Stimulated activated CD4-positive, alpha-beta T cell treated with anti-CD3 and anti-CD28 coated beads, Interleukin-2, amount 100 ng/mL, for 48 hours (primary cell): Measurements from ENCODE around the gene AXL.
"Not testable (repeated sequence)": the region's sequence is repeated elsewhere in the genome, so short reads cannot be mapped to it uniquely, and the experiment has no call there.

Experiments
- DNase-seq, 2 donors: peaks; one replicate each; pipeline ENCODE4 v3.0.0-alpha.2; 2020

AXL gene

DNA sequence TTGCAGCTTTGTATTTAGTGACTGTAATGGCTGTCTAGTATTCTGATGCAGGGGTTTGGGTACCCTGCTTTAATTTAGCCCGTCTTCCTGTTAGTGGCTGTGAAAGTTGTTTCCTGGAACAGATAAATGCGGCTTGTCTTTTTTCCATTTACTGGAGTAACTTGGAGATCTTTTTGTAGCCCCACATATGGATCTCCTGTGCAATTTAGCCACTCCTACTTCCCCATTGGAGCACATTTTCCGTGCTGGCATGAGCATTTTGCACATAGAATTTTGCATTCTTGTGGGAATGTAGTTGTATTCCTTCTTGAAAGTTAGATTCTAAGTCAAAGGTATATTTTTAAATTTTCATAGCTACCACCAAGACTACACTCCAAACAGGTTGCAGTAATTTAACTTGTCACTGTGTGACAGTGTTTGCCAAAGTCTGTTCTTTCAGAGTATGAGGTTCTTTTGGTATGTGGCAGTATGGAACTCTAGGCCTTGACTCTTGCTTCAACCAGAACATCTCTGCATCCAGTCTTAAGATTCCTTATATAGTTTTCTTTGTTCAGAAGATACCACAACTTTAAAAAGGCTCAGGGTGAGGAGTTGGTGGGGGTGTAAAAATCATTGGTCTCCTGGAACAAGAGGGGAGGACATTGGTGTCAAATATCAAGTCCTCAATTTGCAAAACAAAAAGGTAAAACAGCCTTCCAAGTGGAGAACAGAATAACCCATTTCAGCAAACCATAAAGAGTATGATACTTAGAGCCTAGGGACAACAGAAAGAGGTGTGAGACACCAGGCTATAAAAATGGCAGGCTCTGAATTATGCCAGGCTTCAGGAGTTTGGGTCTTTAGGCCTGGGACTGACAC lies 69.9 kb downstream of the AXL start:
- no peak for DNase-seq

DNA sequence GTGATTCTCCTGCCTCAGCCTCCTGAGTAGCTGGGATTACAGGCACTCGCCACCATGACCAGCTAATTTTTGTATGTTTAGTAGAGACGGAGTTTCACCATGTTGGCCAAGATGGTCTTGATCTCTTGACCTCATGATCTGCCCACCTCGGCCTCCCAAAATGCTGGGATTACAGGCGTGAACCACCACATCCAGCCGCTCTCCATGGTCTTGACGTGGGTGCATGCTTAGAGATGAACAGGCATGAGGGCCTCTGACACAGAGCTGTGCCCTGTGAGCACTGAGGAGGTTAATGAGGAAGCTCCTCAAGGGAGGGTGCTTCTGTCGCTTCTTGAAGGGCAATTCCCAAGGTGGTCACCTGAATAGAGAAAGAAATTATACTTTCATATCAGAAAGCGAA lies 70.8 kb downstream of the AXL start:
- not testable (repeated sequence) for DNase-seq

DNA sequence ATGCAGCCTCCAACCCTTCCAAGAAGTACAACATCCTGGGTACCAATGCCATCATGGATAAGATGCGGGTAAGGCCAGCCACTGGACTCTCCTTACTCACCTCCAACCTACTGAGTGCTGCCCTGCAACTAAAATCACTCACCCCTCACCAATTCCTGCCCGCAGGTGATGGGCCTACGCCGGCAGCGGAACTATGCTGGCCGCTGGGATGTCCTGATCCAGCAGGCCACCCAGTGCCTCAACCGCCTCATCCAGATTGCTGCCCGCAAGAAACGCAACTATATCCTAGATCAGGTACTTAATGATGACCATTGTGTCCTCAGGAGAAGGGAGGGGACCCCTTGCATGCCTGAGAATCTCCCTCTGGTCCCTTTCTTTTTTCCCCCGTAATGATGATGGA lies 75.4 kb downstream of the AXL start:
- no peak for DNase-seq

DNA sequence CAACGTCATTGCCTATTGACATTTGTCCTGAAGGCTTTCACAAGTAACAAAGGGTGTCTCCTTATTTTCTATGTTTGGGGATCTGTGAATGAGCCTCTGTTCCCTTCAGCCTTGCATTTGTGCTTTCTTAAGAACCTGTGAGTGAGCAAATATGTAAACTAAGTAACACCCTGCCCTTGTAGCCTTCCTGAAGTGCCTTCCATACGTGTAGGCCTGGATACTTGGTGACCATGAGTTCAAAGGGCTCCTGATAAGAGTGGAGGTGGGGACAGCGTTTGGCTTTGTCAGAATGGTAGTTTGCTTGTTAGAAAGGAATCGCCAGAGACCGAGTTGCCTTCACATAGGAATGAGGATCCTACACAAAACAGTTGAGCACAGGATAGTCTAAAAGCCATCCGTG lies 76.5 kb downstream of the AXL start:
- DNase-seq: no peak

DNA sequence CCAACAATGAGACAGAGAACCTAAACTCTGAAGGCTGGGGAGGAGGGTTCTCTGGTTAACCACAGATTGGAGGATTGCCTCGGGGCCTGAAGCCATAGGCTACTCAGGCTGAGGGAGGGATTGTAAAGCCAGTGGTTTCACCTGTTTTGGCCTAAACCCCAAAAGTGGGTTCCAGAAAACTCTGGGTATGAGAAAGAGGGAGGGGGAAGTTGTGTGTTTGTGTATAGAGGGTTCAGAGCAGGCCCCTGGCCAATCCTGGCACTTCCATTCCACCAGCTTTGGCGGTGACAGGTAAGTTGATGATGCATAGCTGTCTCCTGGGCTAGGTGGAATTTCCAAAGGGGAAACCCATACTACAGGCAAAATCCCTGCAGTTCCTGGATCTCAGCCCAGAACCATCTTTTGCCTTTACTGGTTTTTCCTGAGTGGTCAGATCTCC lies 77.4 kb downstream of the AXL start:
- no peak for DNase-seq

DNA sequence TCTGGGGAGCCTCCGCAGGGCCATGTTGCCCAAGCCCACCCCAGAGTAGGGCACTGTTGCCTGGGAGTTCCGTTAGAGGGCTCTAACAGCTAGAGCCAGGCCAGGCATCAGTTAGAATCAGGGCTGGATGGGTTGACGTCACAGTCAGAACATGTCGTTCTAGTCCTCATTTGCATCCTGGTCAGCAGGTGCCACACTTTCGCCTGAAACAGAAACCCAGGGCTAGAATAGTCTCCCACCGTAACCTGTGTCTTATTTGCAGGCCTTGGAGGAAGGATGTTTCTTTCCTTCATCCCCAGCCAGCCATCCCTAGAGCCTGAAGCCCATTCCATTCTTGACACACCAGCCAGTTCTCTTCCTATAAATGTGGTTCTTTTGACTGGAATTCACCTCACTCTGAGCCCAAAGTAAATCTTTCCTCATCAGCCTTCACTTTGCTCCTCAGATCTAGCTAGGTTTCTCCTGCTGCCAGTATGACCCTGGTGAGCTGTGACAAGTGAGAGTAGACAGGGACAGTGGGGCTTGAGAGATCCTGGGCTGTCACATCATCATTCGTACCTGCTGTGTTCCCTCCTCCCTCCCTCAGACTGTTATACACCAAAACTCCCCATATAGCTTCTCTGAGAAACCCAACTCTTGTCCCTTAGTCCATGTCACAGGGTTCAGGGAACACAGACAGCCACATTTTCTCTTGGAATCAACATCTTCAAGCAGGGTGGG lies 78.8 kb downstream of the AXL start:
- no peak for DNase-seq

DNA sequence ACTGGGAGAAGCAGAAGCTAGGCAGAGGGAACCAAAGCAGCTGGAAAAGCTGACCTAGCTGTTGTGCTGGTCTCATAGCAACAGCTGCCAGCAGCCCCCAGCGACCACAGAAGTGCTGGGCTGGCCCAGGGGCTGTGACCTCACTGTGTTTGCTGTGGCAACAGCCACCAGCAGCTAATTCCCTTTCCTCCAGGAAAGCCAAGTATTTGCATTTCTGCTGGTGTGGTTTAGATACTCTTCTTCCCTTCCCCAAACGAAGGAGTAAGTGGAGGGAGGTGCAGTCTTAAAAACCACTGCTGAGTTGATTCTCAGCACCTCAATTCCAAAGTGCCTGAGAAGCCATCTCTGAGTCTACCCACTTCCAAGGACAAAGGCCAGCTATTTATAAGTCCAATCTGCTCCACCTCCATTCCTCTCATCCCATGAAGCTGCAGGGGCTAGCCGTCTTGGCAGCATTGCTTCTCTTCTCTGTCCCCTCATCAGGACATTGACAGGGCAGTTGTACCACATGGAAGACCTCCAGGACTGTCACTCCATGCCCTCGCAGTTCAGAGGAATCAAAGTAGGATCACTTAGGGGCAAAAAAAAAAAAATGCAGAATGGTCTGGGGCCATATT lies 79.4 kb downstream of the AXL start:
- DNase-seq: no peak

DNA sequence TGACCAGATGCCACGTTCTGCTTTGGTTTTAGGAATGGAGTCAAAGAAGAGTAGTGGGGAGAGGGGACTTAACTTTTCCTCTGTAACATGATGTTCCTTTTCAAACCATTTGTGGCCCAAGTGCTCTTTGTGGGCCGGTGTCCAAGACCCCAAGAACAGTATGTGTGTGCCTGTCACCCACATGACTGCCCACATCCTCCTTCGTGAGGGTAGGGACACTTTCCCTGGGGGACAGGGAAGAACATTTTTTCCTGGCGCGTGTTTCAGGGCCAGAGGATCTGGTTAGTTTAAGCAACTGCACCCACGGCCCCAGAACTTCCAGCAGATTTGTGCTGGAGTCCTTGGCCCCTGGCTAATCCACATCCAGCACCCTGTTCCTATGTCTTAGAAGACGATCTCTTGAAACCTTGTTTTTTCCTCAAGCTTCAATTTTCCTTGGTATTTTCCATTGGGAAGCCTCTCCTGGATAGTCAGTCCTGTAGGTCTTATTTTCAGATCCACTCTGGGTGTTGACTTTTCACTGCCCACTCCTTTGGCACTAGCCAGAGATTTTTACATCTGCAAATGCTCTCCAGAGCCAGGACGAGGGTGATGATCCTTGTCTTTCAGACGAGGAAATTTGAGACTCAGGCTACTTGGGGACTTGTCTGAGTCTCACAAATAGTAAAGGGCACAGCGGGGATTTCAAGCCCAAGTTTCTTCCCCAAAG lies 80.2 kb downstream of the AXL start:
- no peak for DNase-seq

DNA sequence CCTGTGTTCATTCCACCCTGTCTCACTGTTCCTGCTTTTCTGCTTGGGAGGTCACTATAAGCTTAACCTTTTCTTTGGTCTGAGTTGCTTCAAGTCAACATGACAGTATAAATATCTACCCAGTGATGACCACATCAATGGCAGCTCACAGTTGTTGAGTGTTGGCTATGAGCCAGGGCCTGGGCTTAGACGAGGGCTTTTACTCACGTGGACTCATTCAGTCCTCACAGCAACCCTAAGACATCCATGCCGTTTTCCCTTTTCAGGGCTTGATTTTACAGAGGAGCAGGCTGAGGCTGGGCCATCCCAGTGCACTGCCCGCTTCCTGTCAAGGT lies 80.7 kb downstream of the AXL start:
- no peak for DNase-seq

DNA sequence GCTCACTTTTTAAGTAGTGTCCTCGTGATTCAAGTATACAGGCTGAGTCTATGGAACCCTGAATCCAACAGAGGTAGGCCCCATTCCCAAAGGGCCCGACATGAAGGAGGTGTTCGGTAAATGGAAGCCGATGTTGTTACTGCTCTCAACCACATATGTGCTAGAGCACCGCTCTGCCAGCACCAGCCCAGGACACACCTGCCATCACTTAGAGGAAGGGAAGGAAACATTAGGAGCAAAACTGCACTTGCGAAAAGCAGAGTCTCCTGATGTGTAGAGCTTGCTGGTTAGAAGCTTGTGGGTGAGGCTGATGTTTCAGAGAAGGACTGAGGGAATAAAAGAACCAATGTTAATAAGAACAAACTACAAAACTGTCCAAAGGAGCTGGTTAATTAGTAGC lies 81.5 kb downstream of the AXL start:
- DNase-seq: no peak

DNA sequence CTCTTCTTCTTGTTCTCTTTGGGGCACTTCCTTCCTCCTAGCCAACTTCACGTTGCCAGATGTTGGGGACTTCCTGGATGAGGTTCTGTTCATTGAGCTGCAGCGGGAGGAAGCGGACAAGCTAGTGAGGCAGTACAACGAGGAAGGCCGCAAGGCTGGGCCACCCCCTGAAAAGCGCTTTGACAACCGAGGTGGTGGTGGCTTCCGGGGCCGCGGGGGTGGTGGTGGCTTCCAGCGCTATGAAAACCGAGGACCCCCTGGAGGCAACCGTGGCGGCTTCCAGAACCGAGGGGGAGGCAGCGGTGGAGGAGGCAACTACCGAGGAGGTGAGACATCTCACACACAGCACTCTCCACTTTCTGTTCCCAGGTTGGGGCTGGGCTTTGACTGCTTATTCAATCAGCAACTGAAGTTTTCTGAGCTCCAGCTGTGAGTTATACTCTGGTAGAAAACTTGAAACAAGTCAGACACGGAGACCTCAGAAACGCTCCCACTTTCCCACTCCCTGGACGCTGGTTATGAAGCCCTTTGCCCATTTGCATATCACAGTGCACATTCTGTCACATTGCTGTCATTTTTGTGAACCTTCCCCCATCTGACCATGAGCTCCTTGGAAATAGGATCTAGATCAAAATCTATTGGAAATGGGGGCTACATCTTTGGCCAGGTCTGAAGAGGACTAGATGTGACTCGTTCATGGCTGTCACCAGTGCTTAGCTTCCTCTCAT lies 83.8 kb downstream of the AXL start:
- DNase-seq: peak in 1 of 2 donors; percentile 56

DNA sequence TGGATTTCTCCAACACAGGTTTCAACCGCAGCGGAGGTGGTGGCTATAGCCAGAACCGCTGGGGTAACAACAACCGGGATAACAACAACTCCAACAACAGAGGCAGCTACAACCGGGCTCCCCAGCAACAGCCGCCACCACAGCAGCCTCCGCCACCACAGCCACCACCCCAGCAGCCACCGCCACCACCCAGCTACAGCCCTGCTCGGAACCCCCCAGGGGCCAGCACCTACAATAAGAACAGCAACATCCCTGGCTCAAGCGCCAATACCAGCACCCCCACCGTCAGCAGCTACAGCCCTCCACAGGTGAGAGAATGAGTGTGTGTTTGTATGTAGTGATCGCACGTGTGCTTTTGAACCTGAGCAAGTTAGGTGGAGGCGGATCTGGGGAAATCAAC lies 84.9 kb downstream of the AXL start:
- no peak for DNase-seq

DNA sequence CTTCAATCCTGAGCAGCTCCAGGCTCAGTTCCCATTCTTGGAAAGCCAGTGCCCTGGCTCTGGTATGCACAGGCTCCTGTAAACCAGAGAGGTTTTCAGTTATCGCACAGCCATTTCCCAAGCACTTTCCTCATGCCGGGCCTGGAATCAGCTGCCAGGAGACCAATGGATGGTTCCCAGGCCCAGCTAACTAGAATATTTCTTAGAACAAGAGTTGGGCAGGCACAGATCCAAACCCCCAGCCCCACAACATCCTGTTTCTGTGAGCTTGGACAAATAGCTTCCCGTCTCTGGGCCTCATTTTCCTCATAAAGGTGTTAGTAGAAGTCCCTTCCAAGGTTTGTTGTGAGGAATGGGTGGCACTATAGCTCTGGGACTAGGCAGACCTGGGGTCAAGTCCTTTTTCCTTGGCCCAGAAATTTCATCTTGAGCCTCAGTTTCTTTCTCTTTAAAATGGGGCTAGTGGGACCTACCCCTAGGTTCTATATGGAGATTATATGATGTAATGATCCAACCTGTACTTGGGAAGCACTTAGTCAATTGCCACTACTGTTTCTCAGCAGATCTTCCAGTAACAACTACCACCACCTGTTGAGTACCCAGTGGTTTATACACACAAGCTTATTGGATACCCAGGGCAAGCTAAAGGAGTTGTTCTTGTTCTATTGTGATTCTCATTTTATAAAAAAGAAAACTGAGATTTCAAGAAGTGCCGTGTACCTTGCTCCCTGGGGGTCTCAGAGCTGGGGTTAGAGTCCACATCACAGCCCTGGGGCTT lies 85.9 kb downstream of the AXL start:
- DNase-seq: no peak

DNA sequence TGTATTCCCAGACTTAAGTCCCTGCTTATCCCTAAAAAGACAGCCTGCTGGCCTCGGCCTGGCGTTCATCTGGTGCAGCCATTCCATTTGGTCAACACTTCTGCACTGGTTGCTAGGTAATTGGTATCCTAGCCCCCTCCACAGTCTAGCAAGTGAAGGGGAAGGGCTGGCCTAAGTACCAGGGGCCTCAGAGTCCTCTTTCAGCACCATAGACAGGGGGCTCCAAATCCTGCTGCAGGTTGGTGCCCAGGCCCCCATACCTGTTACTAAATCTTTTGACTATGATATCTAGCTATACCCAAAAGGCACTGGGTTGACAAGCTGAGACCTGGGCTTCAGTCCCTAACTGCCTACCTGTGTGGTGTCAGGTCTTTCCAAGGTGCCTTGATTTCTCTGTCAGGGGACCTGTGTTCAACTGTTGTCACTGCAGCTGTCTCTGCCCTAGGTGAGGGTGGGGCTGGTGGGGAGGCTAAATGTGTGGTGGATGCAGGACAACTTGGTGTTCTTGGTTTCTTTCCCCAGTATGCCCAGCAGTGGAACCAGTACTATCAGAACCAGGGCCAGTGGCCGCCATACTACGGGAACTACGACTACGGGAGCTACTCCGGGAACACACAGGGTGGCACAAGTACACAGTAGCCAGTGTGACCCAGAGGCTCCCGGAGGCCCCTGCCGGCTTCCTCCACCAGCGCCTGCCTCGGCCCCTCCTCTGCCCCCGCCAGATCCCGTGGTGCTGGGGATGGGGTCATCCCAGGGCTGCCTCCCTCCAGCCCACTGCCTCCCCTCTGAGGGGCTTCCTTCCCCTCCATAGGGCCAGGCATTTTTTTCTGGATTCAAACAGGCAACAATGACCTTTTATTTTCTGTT lies 87.1 kb downstream of the AXL start:
- no peak for DNase-seq

DNA sequence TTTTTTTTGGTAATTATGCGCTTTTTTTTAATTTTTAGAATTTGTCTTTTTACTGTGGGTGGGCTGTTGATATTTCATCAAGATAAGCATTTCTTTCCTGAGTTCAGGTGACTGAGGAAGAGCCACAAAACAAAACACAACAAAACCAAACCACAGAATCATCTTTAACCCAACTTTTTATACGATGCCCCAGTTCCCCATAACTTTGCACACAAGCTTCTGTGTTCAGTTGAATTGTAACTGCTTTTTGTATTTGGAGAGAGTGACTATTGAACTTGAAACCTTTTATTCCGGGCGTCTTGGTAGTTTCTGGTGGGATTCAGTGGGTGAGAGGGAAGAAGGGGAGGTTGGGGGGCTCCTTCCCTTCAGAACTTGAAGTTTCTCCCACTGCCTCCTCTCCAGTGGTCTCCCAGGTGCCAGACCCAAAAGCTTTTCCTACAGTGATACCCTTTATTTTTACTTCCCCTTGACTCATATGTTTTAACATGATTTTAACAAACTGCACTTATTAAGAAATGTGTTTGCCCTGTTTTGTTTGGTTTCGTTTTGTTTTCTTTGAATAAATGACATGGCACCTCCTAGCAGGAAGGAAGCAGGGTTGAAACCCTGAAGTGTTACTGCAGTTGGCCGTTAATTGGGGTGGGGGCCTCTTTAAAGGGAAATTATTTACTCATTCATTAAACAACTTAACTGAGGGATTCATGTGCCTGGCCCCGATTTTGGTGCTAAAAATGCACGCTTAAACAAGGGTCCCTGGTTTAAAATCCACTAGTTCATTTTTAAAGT lies 88.3 kb downstream of the AXL start:
- no peak for DNase-seq

DNA sequence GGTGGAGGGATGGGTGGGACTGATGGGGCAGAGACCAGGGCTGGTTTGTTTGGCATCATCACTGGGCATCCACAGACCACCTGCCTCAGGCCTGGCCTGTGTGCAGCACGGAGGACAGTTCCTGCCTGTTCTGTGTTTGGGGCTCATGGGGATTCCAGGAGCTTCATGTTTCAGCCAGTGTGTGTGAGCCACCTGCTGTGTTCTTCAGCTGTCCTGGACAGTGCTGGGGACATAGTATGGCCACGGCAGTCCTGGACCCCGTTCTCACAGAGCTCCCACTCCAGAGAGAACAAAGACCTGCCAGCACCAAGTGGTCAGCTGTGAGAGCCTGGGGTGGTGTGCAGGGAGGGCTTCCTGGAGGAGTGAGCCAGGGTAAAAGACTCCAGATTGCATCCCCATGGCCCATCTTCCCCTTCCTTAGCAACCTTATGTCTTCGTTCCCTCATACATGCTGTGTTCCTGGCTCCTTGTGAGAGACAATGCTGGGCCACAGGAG lies 89.0 kb downstream of the AXL start:
- no peak for DNase-seq

DNA sequence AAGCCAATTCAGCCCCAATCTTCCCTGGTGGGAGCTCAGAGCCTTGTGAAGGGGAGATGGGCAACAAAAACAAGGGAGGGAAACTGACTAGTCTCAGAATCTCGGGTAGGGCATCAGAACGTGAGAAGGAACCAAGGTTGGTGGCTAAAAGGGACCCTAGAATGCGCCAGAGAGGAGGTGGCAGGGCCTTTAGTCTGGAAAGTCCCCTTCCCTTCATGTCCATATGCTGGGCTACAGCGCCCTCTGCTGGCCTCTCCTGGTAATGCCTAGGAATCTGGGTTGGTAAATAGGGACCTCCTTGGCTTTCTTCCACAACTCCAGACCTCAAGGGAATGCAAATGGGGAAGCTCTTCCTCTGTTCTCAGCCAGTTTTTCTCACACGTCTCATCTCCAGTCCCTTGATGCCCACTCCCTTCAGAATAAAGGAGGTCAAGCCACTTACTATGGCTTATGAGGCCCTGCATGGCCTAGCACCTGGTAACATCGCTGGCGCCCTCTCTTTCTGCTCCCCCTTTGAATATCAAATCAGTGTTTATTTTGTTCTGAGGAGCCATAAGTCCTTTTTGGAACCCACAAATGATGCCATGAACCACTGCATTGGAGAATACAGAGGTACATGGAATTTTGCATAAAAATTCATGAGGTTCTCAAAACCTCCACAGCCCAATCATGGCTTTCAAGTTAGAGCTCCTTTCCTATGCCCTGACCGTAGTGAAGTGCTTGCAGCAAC lies 89.6 kb downstream of the AXL start:
- peak; percentile 96 to 97 for DNase-seq

DNA sequence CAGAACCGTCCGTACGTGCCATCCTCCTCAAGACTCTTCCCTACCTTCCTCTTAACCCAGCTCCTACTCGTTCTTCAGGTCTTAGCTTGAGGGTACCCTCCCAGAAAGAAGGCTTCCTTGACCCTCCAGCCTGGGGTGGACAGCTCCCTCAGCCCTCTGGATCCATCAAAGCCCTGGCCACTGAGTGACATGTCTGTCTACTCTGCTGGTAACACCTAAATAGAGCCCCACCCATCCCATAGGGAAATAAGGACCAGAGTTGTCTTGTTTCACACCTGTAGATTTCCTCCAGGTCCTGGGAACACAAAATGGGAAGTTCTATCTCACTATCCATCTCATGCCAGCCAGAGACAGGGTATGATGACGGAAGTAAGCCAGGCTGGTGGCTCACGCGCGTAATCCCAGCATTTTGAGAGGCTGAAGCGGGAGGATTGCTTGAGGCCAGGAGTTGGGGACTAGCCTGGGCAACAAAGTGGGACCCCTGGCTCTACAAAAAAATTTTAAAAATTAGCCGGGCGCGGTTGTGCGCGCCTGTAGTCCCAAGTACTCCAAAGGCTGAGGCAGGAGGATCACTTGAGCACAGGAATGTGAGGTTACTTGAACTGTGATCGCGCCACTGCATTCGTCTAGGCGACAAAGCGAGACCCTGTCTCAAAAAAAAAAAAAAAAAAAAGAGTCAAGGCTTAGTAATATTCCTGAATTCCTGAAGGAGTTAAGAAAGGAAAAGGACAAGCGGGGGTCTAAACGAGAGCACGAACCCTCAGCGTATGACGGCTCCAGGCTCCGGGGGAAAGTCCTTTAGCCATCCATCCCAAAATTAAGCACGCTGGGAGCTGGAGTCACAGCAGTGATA lies 90.4 kb downstream of the AXL start:
- no peak for DNase-seq
